IMR-90 (cell line): ENCODE measurements around the gene SIK2. TPM values are rescaled to one million over a fixed set of nuclear protein-coding genes. Genes with fewer than 3 reads are reported as not detected.

ENCODE experiments used
- ATAC-seq: fragments of 200-7000 bp; cut with Tn5 transposase; 2 replicates; pipeline ENCODE4 v1.9.1; 2020; ENCODE audit warnings: low read depth, mild to moderate bottlenecking, moderate library complexity
- BruUV-seq: library from RNA; stranded (reverse); fragments of 400-500 nt; replicated peaks from 2 replicates; lab custom pipeline; 2021; lab: Mats Ljungman, UMichigan
- CTCF ChIA-PET: fragments of 300-600 bp; formaldehyde crosslinking; extraction: SDS; loops from one replicate; lab custom pipeline; 2021; ENCODE audit warnings: antibody characterized with exemption; lab: Yijun Ruan, JAX
- POLR2A ChIA-PET: fragments of 300-600 bp; sonication (Branson Sonifier 250); formaldehyde crosslinking; loops from one replicate; lab custom pipeline; 2022; ENCODE audit warnings: antibody characterized with exemption; ENCODE audit not compliant: unreplicated experiment; lab: Charles Lee
- DNase-seq: peaks from one replicate; pipeline ENCODE4 v3.0.0; 2013
- H2AFZ ChIP-seq: replicated peaks from 2 replicates; pipeline ENCODE3; 2013; ENCODE audit warnings: low read length, mild to moderate bottlenecking; ENCODE audit not compliant: poor library complexity
- H2AK5ac ChIP-seq: 2 replicates; pipeline ENCODE4 v1.6.1; 2013; ENCODE audit warnings: low read depth, low read length, inconsistent platforms
- H2AK9ac ChIP-seq: replicated peaks from 2 replicates; pipeline ENCODE3; 2013; ENCODE audit warnings: mild to moderate bottlenecking, low read depth, low read length, moderate library complexity; ENCODE audit not compliant: poor library complexity
- H2BK120ac ChIP-seq: 2 replicates; pipeline ENCODE4 v1.6.1; 2013; ENCODE audit warnings: low read depth, low read length, inconsistent platforms
- H2BK15ac ChIP-seq: 3 replicates; pipeline ENCODE4 v1.6.1; 2013; ENCODE audit warnings: low read depth, low read length, inconsistent platforms
- H2BK20ac ChIP-seq: 2 replicates; pipeline ENCODE4 v1.6.1; 2013; ENCODE audit warnings: low read depth, mild to moderate bottlenecking, inconsistent platforms, low read length, moderate library complexity
- H2BK5ac ChIP-seq: 2 replicates; pipeline ENCODE4 v1.6.1; 2013; ENCODE audit warnings: mild to moderate bottlenecking, low read depth, low read length, inconsistent platforms; ENCODE audit not compliant: poor library complexity, severe bottlenecking
- H3K14ac ChIP-seq: replicated peaks from 2 replicates; pipeline ENCODE4 v1.6.1; 2013; ENCODE audit warnings: low read depth, low read length, inconsistent platforms
- H3K18ac ChIP-seq: 2 replicates; pipeline ENCODE4 v1.6.1; 2013; ENCODE audit warnings: low read depth, low read length, control low read depth
- H3K23ac ChIP-seq: 2 replicates; pipeline ENCODE4 v1.6.1; 2013; ENCODE audit warnings: low read depth, low read length, inconsistent platforms
- H3K27ac ChIP-seq: 2 replicates; pipeline ENCODE4 v1.5.1; 2013; ENCODE audit warnings: mild to moderate bottlenecking, control low read depth, low read length; ENCODE audit not compliant: insufficient read depth
- H3K27me3 ChIP-seq: 2 replicates; pipeline ENCODE4 v1.6.1; 2013; ENCODE audit warnings: low read length; ENCODE audit not compliant: control insufficient read depth, insufficient read depth
- H3K36me3 ChIP-seq: 2 replicates; pipeline ENCODE4 v1.6.1; 2013; ENCODE audit warnings: low read length, mixed read lengths; ENCODE audit not compliant: control insufficient read depth, insufficient read depth
- H3K4ac ChIP-seq: 2 replicates; pipeline ENCODE4 v1.6.1; 2013; ENCODE audit warnings: low read depth, low read length, inconsistent platforms
- H3K4me1 ChIP-seq: 2 replicates; pipeline ENCODE4 v1.6.1; 2013; ENCODE audit warnings: low read length, mixed read lengths; ENCODE audit not compliant: control insufficient read depth, insufficient read depth
- H3K4me2 ChIP-seq: 2 replicates; pipeline ENCODE4 v1.6.1; 2013; ENCODE audit warnings: low read depth, mild to moderate bottlenecking, control low read depth, low read length, moderate library complexity
- H3K4me3 ChIP-seq: 2 replicates; pipeline ENCODE4 v1.5.1; 2013; ENCODE audit warnings: low read depth, mild to moderate bottlenecking, control low read depth, low read length, moderate library complexity; ENCODE audit not compliant: insufficient read depth
- H3K56ac ChIP-seq: 2 replicates; pipeline ENCODE4 v1.6.1; 2013; ENCODE audit warnings: low read length, inconsistent platforms; ENCODE audit not compliant: insufficient read depth; ENCODE audit errors: extremely low read depth
- H3K79me1 ChIP-seq, 2 experiments: 2 replicates each; pipeline ENCODE4 v1.6.1; 2013; ENCODE audit warnings: low read length in 2 of 2, inconsistent platforms in 1 of 2, low read depth in 1 of 2
- H3K9ac ChIP-seq: 2 replicates; pipeline ENCODE4 v1.6.1; 2013; ENCODE audit warnings: low read depth, low read length, control low read depth
- H3K9me1 ChIP-seq: 2 replicates; pipeline ENCODE4 v1.6.1; 2013; ENCODE audit warnings: low read length, inconsistent platforms; ENCODE audit not compliant: insufficient read depth
- H3K9me3 ChIP-seq: 2 replicates; pipeline ENCODE4 v1.6.1; 2013; ENCODE audit warnings: low read length; ENCODE audit not compliant: control insufficient read depth, insufficient read depth
- H4K20me1 ChIP-seq: 2 replicates; pipeline ENCODE4 v1.6.1; 2013; ENCODE audit warnings: low read length, inconsistent platforms; ENCODE audit not compliant: insufficient read depth
- H4K5ac ChIP-seq: 2 replicates; pipeline ENCODE4 v1.6.1; 2013; ENCODE audit warnings: mild to moderate bottlenecking, low read depth, low read length, control low read depth
- H4K8ac ChIP-seq, 2 experiments: 2 replicates each; pipeline ENCODE4 v1.6.1; 2013; ENCODE audit warnings: low read depth in 2 of 2, low read length in 2 of 2, control low read depth in 1 of 2, inconsistent platforms in 1 of 2
- H4K91ac ChIP-seq: 2 replicates; pipeline ENCODE4 v1.6.1; 2013; ENCODE audit warnings: low read depth, low read length, inconsistent platforms; ENCODE audit not compliant: insufficient read depth
- ELK1 ChIP-seq: fragments of 150-350 bp; IDR thresholded peaks from 2 replicates; pipeline ENCODE4 v1.6.1; 2016; ENCODE audit warnings: low read depth, mild to moderate bottlenecking, low read length, moderate library complexity, borderline replicate concordance
- FOS ChIP-seq: fragments of 150-350 bp; IDR thresholded peaks from 2 replicates; pipeline ENCODE4 v1.6.1; 2016; ENCODE audit warnings: low read depth, low read length
- MAFK ChIP-seq: IDR thresholded peaks from 2 replicates; pipeline ENCODE4 v1.6.1; 2012; ENCODE audit warnings: low read depth, low read length, improper control_type of control experiment
- MAZ ChIP-seq: IDR thresholded peaks from 2 replicates; pipeline ENCODE4 v1.6.1; 2012; ENCODE audit warnings: low read depth, mild to moderate bottlenecking, low read length, improper control_type of control experiment, moderate library complexity, borderline replicate concordance
- RAD21 ChIP-seq: IDR thresholded peaks from 2 replicates; pipeline ENCODE4 v1.6.1; 2012; ENCODE audit warnings: low read length, improper control_type of control experiment
- RCOR1 ChIP-seq: IDR thresholded peaks from 2 replicates; pipeline ENCODE4 v1.6.1; 2012; ENCODE audit warnings: mild to moderate bottlenecking, low read length, improper control_type of control experiment; ENCODE audit not compliant: insufficient replicate concordance
- RFX5 ChIP-seq: IDR thresholded peaks from 2 replicates; pipeline ENCODE4 v1.8.0; 2012; ENCODE audit warnings: low read depth, mild to moderate bottlenecking, low read length, moderate library complexity
- WGBS, 2 experiments: methylation state at CpG; one replicate each; pipeline versions ENCODE4 v1.1.5 to v1.1.7; 2013; ENCODE audit warnings: missing lambda C conversion rate in 2 of 2; ENCODE audit not compliant: insufficient read length in 1 of 2; ENCODE audit errors: extremely low coverage in 2 of 2; 5-methylcytosine and 5-hydroxymethylcytosine counted together
- dilution Hi-C: fragments of 300-500 bp; cut with HindIII; formaldehyde crosslinking; loops from one replicate; pipeline ENCODE4 v1.14.3; 2018; ENCODE audit warnings: low sequenced_read_pairs; ENCODE audit not compliant: unreplicated experiment
- in situ Hi-C: fragments of 300-500 bp; cut with MboI; formaldehyde crosslinking; loops from 3 replicates; pipeline ENCODE4 v1.14.3; 2019; ENCODE audit warnings: low sequenced_read_pairs, inconsistent platforms, mixed read lengths
- intact Hi-C: fragments of 100-400 bp; cut with micrococcal nuclease; formaldehyde crosslinking; loops from 2 replicates; pipeline ENCODE4 v1.10.0; 2022
- polyA plus RNA-seq, 3 experiments: library from polyadenylated mRNA; depleted of rRNA; stranded (reverse); fragments of >200 nt; gene quantifications; 2 replicates each; pipeline ENCODE4 v1.2.3, GENCODE V29; 2012; ENCODE audit warnings: low replicate concordance in 1 of 3
- total RNA-seq: library from RNA; depleted of rRNA; stranded (reverse); fragments of >200 nt; gene quantifications from 2 replicates; pipeline ENCODE4 v1.2.3, GENCODE V29; 2012

The SIK2 gene
- total and polyA plus RNA-seq, 2 of the 4 experiments (the other 2 are of a cell fraction): 7.9 to 10.4 TPM

DNA sequence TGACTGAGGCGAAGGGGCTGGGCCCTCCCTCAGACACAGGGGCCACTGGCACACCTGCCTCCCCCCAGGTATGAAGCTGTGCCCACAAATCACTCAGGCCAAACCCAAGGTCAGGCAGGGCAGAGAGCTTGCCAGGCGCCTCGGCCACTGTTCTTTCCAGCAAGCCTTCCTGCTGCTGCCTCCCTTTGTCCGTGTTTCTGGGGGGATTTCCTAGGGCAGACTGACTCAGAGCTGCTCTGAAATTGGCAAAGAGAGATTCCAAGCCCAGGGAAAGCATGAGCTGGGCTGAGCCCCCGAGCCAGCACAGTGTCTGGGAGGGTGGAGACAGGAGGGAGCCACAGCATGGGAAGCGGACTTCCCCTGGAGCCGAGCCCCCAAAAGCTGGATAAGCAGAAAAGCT is 130.8 kb downstream of the SIK2 start (continued):
- no peak for TF ChIP-seq ELK1

DNA sequence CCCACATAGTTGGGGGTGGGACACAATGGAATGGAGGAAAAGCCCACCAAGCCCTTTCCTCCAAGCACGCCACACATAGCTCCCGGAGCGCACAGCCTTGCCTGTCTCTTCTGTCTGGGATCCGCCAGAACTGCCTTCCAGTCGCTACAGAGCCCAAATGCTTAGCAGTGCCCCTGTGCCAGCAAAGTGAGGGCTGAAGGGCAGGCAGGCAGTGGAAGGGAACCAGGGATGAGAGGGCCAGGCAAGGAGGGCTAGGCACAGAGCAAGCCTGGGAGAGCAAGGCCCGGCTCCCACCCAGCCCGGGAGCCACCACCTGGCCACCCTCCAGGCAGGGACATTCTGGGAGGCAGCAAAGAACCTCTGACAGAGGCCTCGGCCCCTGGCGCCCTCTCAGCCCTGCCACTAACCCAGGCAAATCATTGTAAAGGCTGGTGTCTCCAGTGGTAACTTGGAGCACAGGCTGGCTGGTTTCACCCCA is 131.4 kb downstream of the SIK2 start:
- H3K27me3 ChIP-seq: no peaks in the 10 kb centered on the region
- peaks cover 64% of the 10 kb centered on the region for H3K4me1 ChIP-seq
- H3K9ac ChIP-seq: peak overlapping the region; percentile 27; the same call in 1 of the 2 replicates
- peak overlapping the region; percentile 95 for H2BK5ac ChIP-seq
- H4K20me1 ChIP-seq: no peaks in the 10 kb centered on the region
- BruUV-seq: no TSS peak
- H2BK15ac ChIP-seq: peak overlapping the region; percentile 76; the same call in 2 of the 3 replicates
- H2BK120ac ChIP-seq: peak overlapping the region; percentile 84
- 44% methylated on average over 4 of the region's 9 CpGs; no CpG with 5 or more reads in 1 of the 2 experiments for WGBS, 2 experiments
- H2AK9ac ChIP-seq: peak overlapping the region; percentile 93
- H3K14ac ChIP-seq: peak overlapping the region; percentile 89
- peaks cover 8 to 69% of the 10 kb centered on the region in 2 experiments; a peak in 2 of 4 replicates for H3K79me1 ChIP-seq
- no peak overlapping the region for H3K56ac ChIP-seq
- H3K36me3 ChIP-seq: peaks cover 9% of the 10 kb centered on the region
- H4K8ac ChIP-seq: peak overlapping the region; percentile 2 to 89; a peak in 3 of 4 replicates
- POLR2A ChIA-PET: interaction anchor here (0.7 to 1.3 kb wide), 2 partner anchors 33 to 60 kb away, joined by 3 to 9 read pairs; no protein-coding TSS in a partner anchor
- H3K9me1 ChIP-seq: peaks cover 40% of the 10 kb centered on the region
- intact Hi-C loops: no loop called here
- peak overlapping the region; percentile 96 for H3K27ac ChIP-seq
- TF ChIP-seq RCOR1 (no peak), MAZ (no peak), RAD21 (no peak), RFX5 (no peak), MAFK (no peak), FOS (no peak)
- peak overlapping the region; percentile 97 for H2AK5ac ChIP-seq
- peak overlapping the region; percentile 77 for H2BK20ac ChIP-seq
- no peak overlapping the region for H3K4me2 ChIP-seq
- in situ Hi-C loops: no loop called here
- CTCF ChIA-PET: interaction anchor here (0.5 to 1.1 kb wide), 2 partner anchors 44 to 124 kb away, joined by 3 to 4 read pairs; no protein-coding TSS in a partner anchor
- dilution Hi-C loops: no loop called here
- H3K4me3 ChIP-seq: no peak overlapping the region
- peak overlapping the region; percentile 87 for H3K18ac ChIP-seq
- DNase-seq (no peak), ATAC-seq (no peak)
- H2AFZ ChIP-seq: peak overlapping the region; percentile 83
- peak overlapping the region; percentile 86 for H3K23ac ChIP-seq
- peak overlapping the region; percentile 93 for H3K4ac ChIP-seq
- H3K9me3 ChIP-seq: no peaks in the 10 kb centered on the region
- H4K5ac ChIP-seq: peak overlapping the region; percentile 71
- H4K91ac ChIP-seq: peak overlapping the region; percentile 94
